Endothelial cell of umbilical vein (primary cell): ENCODE results near the gene SETDB1. TPM values are rescaled to one million over a fixed set of nuclear protein-coding genes. Genes with fewer than 3 reads are reported as not detected.
A peak's percentile ranks its signal among the peaks of the same experiment; 100 is the strongest.

Experiments used
- BruUV-seq: library from RNA; stranded (reverse); fragments of 400-500 nt; replicated peaks from 2 replicates; lab custom pipeline; 2021; lab: Mats Ljungman, UMichigan
- CTCF ChIA-PET: fragments of 300-600, 350-600 bp; sonication (Branson Sonifier 250); formaldehyde crosslinking; loops from one replicate; lab custom pipeline; 2021; ENCODE audit warnings: antibody characterized with exemption, inconsistent platforms; lab: Charles Lee
- POLR2A ChIA-PET: fragments of 300-600, 350-600 bp; sonication (Branson Sonifier 250); formaldehyde crosslinking; loops from one replicate; lab custom pipeline; 2021; ENCODE audit warnings: antibody characterized with exemption, inconsistent platforms; lab: Charles Lee
- DNase-seq: peaks from one replicate; pipeline ENCODE4 v3.0.0-alpha.2; 2011; ENCODE audit warnings: low read depth, low spot score
- FAIRE-seq: peaks from 2 replicates; lab custom pipeline; 2011; peaks lifted over from hg19 to GRCh38; lab: Jason Lieb, UNC
- H2AFZ ChIP-seq: 2 replicates; pipeline ENCODE4 v1.6.0; 2012; ENCODE audit warnings: low read depth, low read length, control low read depth, inconsistent platforms
- H3K27ac ChIP-seq: 2 replicates; pipeline ENCODE4 v1.5.1; 2011; ENCODE audit warnings: low read depth, mild to moderate bottlenecking, control low read depth, low read length, moderate library complexity; ENCODE audit not compliant: insufficient read depth
- H3K27me3 ChIP-seq, 2 experiments: 2 replicates each; pipeline versions ENCODE4 v1.6.0 to v1.6.1; 2011; ENCODE audit warnings: low read length in 2 of 2, mixed read lengths in 1 of 2; ENCODE audit not compliant: control insufficient read depth in 2 of 2, insufficient read depth in 2 of 2
- H3K36me3 ChIP-seq, 2 experiments: 2 replicates in 1 of 2; 3 replicates in 1 of 2; pipeline ENCODE4 v1.5.1; 2011; ENCODE audit warnings: low read length in 2 of 2, mild to moderate bottlenecking in 1 of 2, moderate library complexity in 1 of 2; ENCODE audit not compliant: control insufficient read depth in 2 of 2, insufficient read depth in 2 of 2; ENCODE audit errors: extremely low read depth in 1 of 2
- H3K4me1 ChIP-seq: 3 replicates; pipeline ENCODE4 v1.5.1; 2011; ENCODE audit warnings: mild to moderate bottlenecking, low read length; ENCODE audit not compliant: control insufficient read depth, insufficient read depth; ENCODE audit errors: extremely low read depth
- H3K4me2 ChIP-seq: 2 replicates; pipeline ENCODE4 v1.6.1; 2011; ENCODE audit warnings: low read length, control low read depth, mixed read lengths; ENCODE audit not compliant: insufficient read depth
- H3K4me3 ChIP-seq, 3 experiments: fragments of 200-600 bp in 1 of 3; sonication (generic), shearing (Covaris generic) in 1 of 3; replicated peaks in 1 of 3; 2 replicates each; pipeline ENCODE4 v1.5.1; 2011 to 2016; ENCODE audit warnings: control low read depth in 3 of 3, low read length in 3 of 3, mild to moderate bottlenecking in 2 of 3, inconsistent platforms in 1 of 3, low read depth in 1 of 3, moderate library complexity in 1 of 3; ENCODE audit not compliant: insufficient read depth in 1 of 3
- H3K79me2 ChIP-seq: 2 replicates; pipeline ENCODE4 v1.6.0; 2012; ENCODE audit warnings: low read length, inconsistent platforms; ENCODE audit not compliant: control insufficient read depth, insufficient read depth
- H3K9ac ChIP-seq: replicated peaks from 2 replicates; pipeline ENCODE3; 2011; ENCODE audit warnings: low read length, control low read depth; ENCODE audit not compliant: insufficient read depth; ENCODE audit errors: extremely low read depth
- H3K9me1 ChIP-seq: replicated peaks from 3 replicates; pipeline ENCODE4 v1.6.0; 2011; ENCODE audit warnings: mild to moderate bottlenecking, low read length; ENCODE audit not compliant: control insufficient read depth, insufficient read depth; ENCODE audit errors: extremely low read depth
- H3K9me3 ChIP-seq: replicated peaks from 2 replicates; pipeline ENCODE4 v1.5.1; 2012; ENCODE audit warnings: low read length, inconsistent platforms; ENCODE audit not compliant: control insufficient read depth, insufficient read depth
- H4K20me1 ChIP-seq: replicated peaks from 2 replicates; pipeline ENCODE3; 2011; ENCODE audit warnings: mild to moderate bottlenecking, low read length; ENCODE audit not compliant: control insufficient read depth, insufficient read depth; ENCODE audit errors: extremely low read depth
- CTCF ChIP-seq, 2 donors: IDR thresholded peaks; 1 replicate in 1 of 2; 2 replicates in 1 of 2; pipeline ENCODE4 v1.5.1; 2011; ENCODE audit warnings: low read length in 2 of 2, mild to moderate bottlenecking in 2 of 2, moderate library complexity in 2 of 2, control low read depth in 1 of 2, inconsistent platforms in 1 of 2, low read depth in 1 of 2; ENCODE audit not compliant: insufficient read depth in 1 of 2; ENCODE audit errors: extremely low read depth in 1 of 2
- EZH2 ChIP-seq: IDR thresholded peaks from 2 replicates; pipeline ENCODE4 v1.6.1; 2012; ENCODE audit warnings: borderline replicate concordance, low read depth, mild to moderate bottlenecking, moderate library complexity, low read length, inconsistent platforms; ENCODE audit not compliant: severe bottlenecking
- FOS ChIP-seq: IDR thresholded peaks from 2 replicates; pipeline ENCODE4 v1.6.1; 2011; ENCODE audit warnings: mild to moderate bottlenecking, low read length, moderate library complexity, borderline replicate concordance; ENCODE audit not compliant: insufficient read depth
- GATA2 ChIP-seq: IDR thresholded peaks from 2 replicates; pipeline ENCODE4 v1.7.0; 2011; ENCODE audit warnings: low read depth, mild to moderate bottlenecking, moderate library complexity, mixed read lengths, low read length; ENCODE audit not compliant: insufficient read length, insufficient read depth
- JUN ChIP-seq: IDR thresholded peaks from 2 replicates; pipeline ENCODE4 v1.6.1; 2011; ENCODE audit warnings: borderline replicate concordance, low read depth; ENCODE audit not compliant: insufficient read length, insufficient read depth
- MAX ChIP-seq: IDR thresholded peaks from 2 replicates; pipeline ENCODE4 v1.6.1; 2011; ENCODE audit not compliant: insufficient read depth, insufficient read length
- POLR2A ChIP-seq: IDR thresholded peaks from 2 replicates; pipeline ENCODE4 v1.6.1; 2012; ENCODE audit warnings: low read depth, mild to moderate bottlenecking, control low read depth, low read length
- POLR2AphosphoS5 ChIP-seq: IDR thresholded peaks from 2 replicates; pipeline ENCODE4 v1.6.1; 2012; ENCODE audit warnings: low read depth, mild to moderate bottlenecking, control low read depth, low read length, moderate library complexity; ENCODE audit not compliant: insufficient read depth
- dilution Hi-C: fragments of 300-500 bp; cut with MboI; formaldehyde crosslinking; loops from one replicate; pipeline ENCODE4 v1.15.0; 2019; ENCODE audit warnings: low sequenced_read_pairs; ENCODE audit not compliant: extremely low pct_ligation_motif_present
- intact Hi-C: fragments of 100-400 bp; cut with micrococcal nuclease; formaldehyde crosslinking; loops from one replicate; pipeline ENCODE4 v1.10.0; 2022
- polyA plus RNA-seq, 4 experiments: library from polyadenylated mRNA; depleted of rRNA in 3 of 4; stranded (reverse) in 3 of 4; unstranded in 1 of 4; fragments of >200 nt; gene quantifications; 2 replicates each; pipeline versions ENCODE4 v1.2.1 to v1.2.3, GENCODE V29; 2011 to 2012; ENCODE audit warnings: missing spikeins in 1 of 4
- total RNA-seq: library from RNA; stranded (reverse); gene quantifications from 2 replicates; pipeline ENCODE4 v1.2.3, GENCODE V29; 2021

Gene SETDB1
- total and polyA plus RNA-seq, 2 donors (not counting 3 experiments of a cell fraction or from before 2014, with no cell fraction given) = 25.3 to 49.2 TPM

GRCh38 chr1:150922519-150922975 lies 3.6 kb upstream of the SETDB1 start:
- Histone ChIP-seq H3K4me1 (peaks cover 6% of the 10 kb centered on the region), H3K36me3 (peaks cover 0 to under 1% of the 10 kb centered on the region in 2 experiments), H3K27me3 (no peaks in the 10 kb centered on the region), H3K9me3 (no peaks in the 10 kb centered on the region), H3K4me3 (no peak overlapping the region), H4K20me1 (no peaks in the 10 kb centered on the region), H3K27ac (no peak overlapping the region), H2AFZ (no peak overlapping the region), H3K79me2 (peaks cover 6% of the 10 kb centered on the region), H3K9me1 (no peaks in the 10 kb centered on the region), H3K9ac (no peak overlapping the region), H3K4me2 (no peak overlapping the region)
- ChIA-PET POLR2A (no interaction called here), CTCF (interaction anchor here (0.6 to 2.5 kb wide), 36 partner anchors 10 to 416 kb away, joined by 3 to 19 read pairs (median 4); partner anchors contain the start of genes CTSK, CTXND2, FALEC and GOLPH3L)
- peak; percentile 72 for DNase-seq
- TF ChIP-seq FOS (peak; percentile 37), CTCF (IDR thresholded peaks at IDR 0.05; ENCODE audit: extremely low read depth in 1 of 2, insufficient read depth in 1 of 2, low read depth in 1 of 2, low read length in 2 of 2) (peak; percentile 68), JUN (peak; percentile 23), GATA2 (no peak), POLR2AphosphoS5 (no peak), EZH2 (no peak), POLR2A (no peak), MAX (no peak)
- dilution Hi-C loops (no loop called here), intact Hi-C loops (loop anchor here (1.0 to 5.0 kb wide), 5 partner anchors 46 to 665 kb away; partner anchors contain the start of genes ARNT and CA14)
- FAIRE-seq = peak; percentile 86
- no TSS peak for BruUV-seq
